ENCODE data around the gene DDX54. TPM values are rescaled to one million over a fixed set of nuclear protein-coding genes. Genes with fewer than 3 reads are reported as not detected.
A peak's percentile ranks its signal among the peaks of the same experiment; 100 is the strongest.

Gene DDX54
- total RNA-seq, 2 donors from 2014 or later, result 52.7 TPM

- no peak for TF ChIP-seq POLR2A (IDR thresholded peaks at IDR 0.05)
- no peak for TF ChIP-seq CTCF (IDR thresholded peaks at IDR 0.05)
- peaks cover 50% of the 10 kb centered on the region for H3K4me1 ChIP-seq
- intact Hi-C loops (cut with DNase I), result no loop called here
- H3K9me3 ChIP-seq, result no peaks in the 10 kb centered on the region
- no peaks in the 10 kb centered on the region for H3K27me3 ChIP-seq
- 87 to 90% methylated on average over 2 to 4 of the region's 4 CpGs for WGBS, 2 donors
- no peaks in the 10 kb centered on the region for H3K36me3 ChIP-seq (replicated peaks in 1 of 2; ENCODE audit: insufficient read depth in 1 of 2, low read depth in 2 of 2)
- no peak overlapping the region for H3K4me3 ChIP-seq
- ATAC-seq (no peak), DNase-seq (no peak)
- peak overlapping the region; percentile 70 to 83 (median 76) for H3K27ac ChIP-seq
These were observed 17.2 kb upstream of the DDX54 start for GRCh38 chr12:113202300-113203075.

GRCh38 chr12:113201187-113202177 lies 16.2 kb upstream of the DDX54 start:
- 54 to 59% methylated on average over 7 to 14 of the region's 14 CpGs for WGBS, 2 donors
- intact Hi-C loops (cut with DNase I), result no loop called here
- no peak overlapping the region for H3K4me3 ChIP-seq
- peaks cover 52% of the 10 kb centered on the region for H3K4me1 ChIP-seq
- ATAC-seq (peak; percentile 39), DNase-seq (peak; percentile 47 to 70 (median 64))
- H3K36me3 ChIP-seq (replicated peaks in 1 of 2; ENCODE audit: insufficient read depth in 1 of 2, low read depth in 2 of 2), result no peaks in the 10 kb centered on the region
- H3K27me3 ChIP-seq, result no peaks in the 10 kb centered on the region
- TF ChIP-seq CTCF (IDR thresholded peaks at IDR 0.05) (no peak), POLR2A (IDR thresholded peaks at IDR 0.05) (no peak)
- no peaks in the 10 kb centered on the region for H3K9me3 ChIP-seq
- peak overlapping the region; percentile 70 to 83 (median 76) for H3K27ac ChIP-seq

GRCh38 chr12:113200021-113200797 lies 14.9 kb upstream of the DDX54 start:
- no peaks in the 10 kb centered on the region for H3K36me3 ChIP-seq (replicated peaks in 1 of 2; ENCODE audit: insufficient read depth in 1 of 2, low read depth in 2 of 2)
- ATAC-seq (peak; percentile 88), DNase-seq (peak; percentile 87 to 93 (median 92))
- H3K27ac ChIP-seq, result peak overlapping the region; percentile 70 to 83 (median 76)
- no peaks in the 10 kb centered on the region for H3K27me3 ChIP-seq
- no peak overlapping the region for H3K4me3 ChIP-seq
- TF ChIP-seq POLR2A (IDR thresholded peaks at IDR 0.05) (peak in 2 of 3 donors; percentile 29 to 36), CTCF (IDR thresholded peaks at IDR 0.05) (no peak)
- intact Hi-C loops (cut with DNase I), result no loop called here
- no peaks in the 10 kb centered on the region for H3K9me3 ChIP-seq
- 32 to 60% methylated on average over 6 to 12 of the region's 12 CpGs for WGBS, 2 donors
- peaks cover 47% of the 10 kb centered on the region for H3K4me1 ChIP-seq

- no peak for TF ChIP-seq CTCF (IDR thresholded peaks at IDR 0.05)
- no peak for TF ChIP-seq POLR2A (IDR thresholded peaks at IDR 0.05)
- no peak overlapping the region for H3K27ac ChIP-seq
- H3K36me3 ChIP-seq (replicated peaks in 1 of 2; ENCODE audit: insufficient read depth in 1 of 2, low read depth in 2 of 2), result no peaks in the 10 kb centered on the region
- ATAC-seq, result no peak
- intact Hi-C loops (cut with DNase I), result loop anchor here (10.0 kb wide), 1 partner anchor 227 kb away; the partner anchor contains the start of gene SDSL
- no peak for DNase-seq
- no peaks in the 10 kb centered on the region for H3K9me3 ChIP-seq
- H3K4me3 ChIP-seq, result no peak overlapping the region
- 74 to 83% methylated on average over 1 of the region's 1 CpG for WGBS, 2 donors
- H3K4me1 ChIP-seq, result peaks cover 45% of the 10 kb centered on the region
- H3K27me3 ChIP-seq, result no peaks in the 10 kb centered on the region
These were observed 13.0 kb upstream of the DDX54 start for GRCh38 chr12:113198296-113198695.

All from body of pancreas (tissue), 4 donors.